EL (cell line): ENCODE measurements around the gene MAML3.

ENCODE experiments used
- DNase-seq: peaks from one replicate; pipeline ENCODE4 v3.0.0-alpha.2; 2016

MAML3 gene

DNA sequence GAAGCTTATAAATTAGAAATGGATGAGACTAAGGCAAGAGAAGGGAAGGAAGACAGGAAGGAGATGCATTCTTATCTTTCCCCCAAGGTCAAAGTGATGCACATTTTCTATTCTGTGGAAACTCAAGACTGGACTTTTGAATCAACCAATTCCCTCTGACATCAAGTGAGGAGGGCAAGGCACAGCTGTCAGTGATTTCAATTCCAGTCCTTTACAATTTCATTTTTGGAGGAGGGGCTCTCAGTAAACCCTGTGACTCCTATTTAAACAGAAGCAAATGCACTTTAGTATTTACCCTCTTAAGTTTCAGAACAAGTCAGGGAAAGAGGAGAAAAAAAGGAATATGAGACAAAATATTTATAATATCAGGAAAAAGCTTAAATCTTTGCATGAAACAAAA, 354.4 kb downstream of the MAML3 start:
- no peak for DNase-seq

DNA sequence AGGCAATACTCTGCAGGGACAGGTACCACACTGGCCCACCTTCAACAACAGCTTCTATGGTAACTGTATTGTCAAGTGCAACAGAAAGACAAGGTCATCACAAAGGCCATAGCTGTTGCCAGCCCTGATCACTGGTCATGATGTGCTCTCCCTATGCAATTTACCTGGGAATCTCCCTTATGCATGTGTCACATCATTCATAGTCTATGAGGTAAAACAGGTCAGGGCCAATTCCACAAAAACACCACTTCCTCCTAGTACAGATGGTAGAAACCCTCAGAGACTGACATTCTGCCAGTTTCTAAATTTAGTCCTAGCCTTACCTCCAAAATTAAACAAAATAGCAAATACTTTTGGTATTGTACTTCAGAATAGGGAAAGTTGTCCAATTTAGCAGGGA, 355.5 kb downstream of the MAML3 start:
- DNase-seq, result no peak

DNA sequence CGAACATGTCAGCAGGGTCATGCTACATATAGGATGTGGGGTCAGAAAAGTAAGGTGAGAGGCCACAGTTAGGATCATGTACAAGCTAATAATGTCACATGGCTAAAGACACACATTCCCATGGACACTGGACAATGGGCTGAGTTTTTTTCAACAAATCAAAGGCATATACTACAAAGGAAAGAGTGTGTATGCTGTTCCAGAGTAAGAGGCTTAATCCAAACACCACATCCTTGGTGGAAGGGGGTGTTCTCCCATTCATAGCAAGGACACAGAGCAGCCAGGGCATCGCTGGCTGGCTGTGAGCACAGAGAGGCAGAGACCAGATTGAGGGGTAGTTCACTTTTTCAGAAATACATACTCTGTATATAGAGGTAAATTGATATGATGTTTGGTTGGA, 356.7 kb downstream of the MAML3 start:
- DNase-seq, result no peak

DNA sequence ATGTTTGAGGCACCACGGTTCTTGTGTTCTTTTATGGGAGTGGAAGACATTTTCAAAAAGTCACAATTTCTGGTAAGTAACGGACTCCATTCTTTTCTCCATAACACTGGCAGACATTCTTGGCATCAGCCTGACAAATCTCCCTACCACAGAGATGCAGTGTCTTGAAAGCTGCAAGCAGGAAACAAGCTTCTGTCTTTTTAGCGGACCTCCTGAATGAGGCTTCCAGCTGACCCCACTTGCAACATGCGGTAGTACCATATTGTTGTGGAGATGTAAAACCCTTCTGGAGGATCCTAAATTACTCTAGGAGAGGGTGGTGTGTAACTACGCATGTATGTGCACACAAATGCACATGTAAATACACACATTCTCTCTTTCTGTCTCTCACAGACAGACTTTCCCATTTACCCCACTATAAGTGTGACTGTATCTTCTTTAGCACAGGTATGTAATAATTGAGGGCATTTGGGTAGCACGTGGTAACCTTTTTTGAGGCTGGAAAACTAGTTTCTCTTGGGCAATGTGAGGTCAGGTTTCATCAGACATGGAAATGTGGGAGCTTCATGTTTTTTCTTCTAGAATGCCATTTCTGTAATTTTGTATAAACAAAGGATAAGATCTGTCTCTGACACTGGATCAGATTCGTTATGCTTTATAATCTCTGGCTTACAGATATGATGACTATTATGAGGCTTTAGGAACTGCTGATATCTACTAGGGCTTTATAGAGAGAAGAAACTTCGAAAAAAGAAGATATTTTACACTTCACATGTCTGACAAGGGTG, 358.3 kb downstream of the MAML3 start:
- no peak for DNase-seq

DNA sequence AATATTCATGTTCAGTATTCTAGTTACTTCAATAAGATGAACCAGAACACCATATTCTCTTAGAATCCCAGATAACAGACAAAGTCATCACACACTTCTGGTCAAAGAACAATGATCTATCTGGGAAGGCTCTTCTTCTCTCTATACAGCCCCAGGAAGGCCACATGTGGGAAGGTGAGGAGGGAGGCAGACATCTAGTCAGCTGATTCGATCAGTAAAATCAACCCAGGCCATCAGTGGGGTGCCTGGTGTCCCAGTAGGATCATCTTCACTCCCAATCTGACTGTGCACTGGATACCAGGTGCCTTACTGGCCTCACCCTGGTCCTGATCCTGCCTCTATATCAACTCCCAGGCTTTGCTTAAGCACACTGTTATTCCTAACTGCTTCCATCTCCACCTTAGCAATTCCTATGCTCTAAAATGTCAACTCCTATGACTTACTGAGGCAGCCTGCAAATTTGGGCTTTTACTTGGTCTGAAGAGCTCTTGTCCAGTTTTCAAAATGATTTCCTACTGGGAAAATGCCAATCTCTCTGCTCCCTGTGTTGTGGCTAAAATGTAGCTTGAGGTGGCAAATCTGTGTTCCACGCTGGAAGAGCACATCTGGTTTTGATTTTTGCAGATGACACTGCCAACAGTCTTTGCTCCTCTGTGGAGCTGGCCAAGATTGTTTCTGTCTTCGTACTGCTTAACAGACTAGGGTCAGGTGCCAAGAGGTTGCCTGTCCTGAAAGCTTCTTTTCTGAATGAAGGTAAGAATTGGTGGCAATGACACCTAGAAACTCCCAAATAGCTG, 359.6 kb downstream of the MAML3 start:
- peak; percentile 44 for DNase-seq

DNA sequence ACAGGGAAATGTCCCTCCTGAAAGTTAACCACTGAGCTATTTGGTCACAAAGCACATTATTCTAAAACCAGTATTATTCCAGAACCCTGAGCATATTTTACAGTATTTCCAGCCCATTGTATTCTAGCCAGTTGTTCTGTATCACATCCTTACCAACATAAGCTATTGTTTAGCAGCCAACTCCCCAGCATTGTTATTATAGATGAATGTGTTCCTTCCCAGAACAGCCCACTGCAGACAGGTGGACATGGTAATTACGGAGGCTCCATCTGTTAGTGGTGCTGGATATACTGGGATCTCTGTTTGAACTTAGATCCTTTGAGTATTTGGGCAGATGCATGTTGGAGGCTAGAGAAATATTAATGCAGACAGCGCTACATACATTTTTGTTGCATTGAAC, 362.3 kb downstream of the MAML3 start:
- DNase-seq, result no peak

DNA sequence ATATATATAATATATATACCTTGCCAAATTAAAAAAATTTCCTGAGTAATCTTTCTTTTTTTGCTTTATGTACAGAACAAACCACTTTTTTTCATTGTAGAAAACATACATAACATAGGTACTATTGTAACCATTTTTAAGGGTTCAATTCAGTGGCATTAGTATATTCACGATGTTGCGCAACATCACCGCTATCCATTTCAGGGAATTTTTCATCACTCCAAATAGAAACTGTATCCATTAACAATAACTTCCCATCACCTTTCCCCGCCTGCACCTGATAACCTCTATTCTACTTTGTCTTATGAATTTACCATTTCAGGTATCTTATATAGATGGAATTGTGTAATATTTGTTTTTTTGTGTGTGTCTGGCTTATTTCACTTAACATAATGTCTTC, 363.7 kb downstream of the MAML3 start:
- DNase-seq, result no peak

DNA sequence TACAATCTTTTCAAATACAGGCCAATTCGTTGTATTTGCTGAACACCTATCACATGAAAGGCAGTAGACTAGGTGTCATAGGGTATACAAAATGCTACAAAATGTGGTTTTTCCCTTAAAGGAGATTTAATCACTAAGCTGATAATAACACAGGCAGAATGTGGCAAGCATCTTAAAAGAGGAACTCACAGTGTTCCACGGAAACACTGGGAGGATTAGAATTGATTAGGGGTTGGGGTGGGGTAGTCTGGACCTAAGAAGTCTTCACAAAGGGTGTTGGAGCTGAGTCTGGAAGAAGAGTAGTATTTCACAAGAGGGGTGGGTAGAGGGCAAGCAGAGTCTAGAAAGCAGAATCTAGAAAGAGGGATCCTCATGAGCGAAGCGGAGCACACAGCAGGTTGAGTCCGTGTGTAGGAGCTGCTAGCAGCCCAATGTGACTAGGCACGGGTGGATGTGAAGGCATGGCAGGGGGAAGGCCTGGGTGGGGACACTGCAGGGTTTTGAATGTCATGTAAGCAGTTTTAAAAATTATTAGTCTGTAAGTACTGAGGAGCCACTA, 364.8 kb downstream of the MAML3 start:
- no peak for DNase-seq

DNA sequence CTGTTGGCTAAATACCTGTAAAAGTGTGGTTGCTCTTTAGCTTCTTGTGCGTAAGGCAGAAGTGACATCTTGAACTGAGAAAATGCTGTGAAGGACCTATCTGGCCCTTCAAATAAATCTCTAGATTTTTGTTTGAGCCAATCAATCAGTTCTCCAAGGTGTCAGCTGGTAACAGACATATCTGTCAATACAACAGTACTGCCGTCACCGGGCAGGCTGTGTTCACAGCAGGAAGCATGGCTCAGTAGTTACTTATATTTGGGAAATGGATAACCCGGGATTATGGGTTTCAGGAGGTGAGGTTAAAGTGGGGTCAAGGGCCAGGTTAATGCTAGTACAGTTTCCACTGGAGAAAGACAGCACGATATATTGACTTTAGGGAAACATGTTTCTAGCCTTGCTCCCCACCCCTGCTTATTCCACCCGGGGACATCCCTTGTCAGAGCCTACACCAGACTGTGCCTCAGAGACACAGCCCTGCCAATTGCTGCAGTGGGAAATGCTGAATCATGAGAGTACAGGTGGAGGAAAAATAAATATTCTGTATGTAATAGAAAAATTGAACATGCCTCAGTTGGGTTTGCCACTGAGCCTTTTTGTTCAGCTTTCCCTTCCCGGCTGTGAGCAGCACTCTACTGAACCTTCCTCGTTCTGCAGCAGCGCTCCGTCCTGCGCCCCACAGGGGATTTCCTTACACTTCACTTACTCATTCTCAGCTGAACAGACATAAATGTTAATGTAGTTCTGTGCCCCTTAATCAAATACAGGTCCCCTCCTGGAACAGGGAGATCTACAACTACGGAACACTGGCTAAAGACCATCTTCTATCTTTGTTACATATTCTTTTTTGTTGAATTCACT, 367.3 kb downstream of the MAML3 start:
- no peak for DNase-seq

DNA sequence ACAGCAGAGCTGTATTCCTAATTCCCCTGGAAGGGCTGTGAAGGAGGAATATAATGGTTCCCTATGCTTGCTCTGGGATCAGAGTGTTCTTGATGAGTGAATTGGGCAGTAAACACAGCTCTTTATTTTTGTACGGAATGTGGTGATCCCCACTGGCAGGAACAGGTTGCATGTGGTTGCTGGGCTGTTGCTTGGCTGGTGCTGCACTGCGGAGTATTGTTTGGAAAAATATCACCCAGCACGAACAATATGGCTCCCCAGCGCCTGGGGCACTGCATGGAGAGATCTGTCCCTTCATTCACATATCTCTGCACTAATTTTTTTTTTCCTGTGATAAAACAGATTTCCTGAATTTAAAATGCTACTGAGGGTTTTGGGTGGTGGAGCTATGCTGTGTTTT, 368.6 kb downstream of the MAML3 start:
- no peak for DNase-seq

DNA sequence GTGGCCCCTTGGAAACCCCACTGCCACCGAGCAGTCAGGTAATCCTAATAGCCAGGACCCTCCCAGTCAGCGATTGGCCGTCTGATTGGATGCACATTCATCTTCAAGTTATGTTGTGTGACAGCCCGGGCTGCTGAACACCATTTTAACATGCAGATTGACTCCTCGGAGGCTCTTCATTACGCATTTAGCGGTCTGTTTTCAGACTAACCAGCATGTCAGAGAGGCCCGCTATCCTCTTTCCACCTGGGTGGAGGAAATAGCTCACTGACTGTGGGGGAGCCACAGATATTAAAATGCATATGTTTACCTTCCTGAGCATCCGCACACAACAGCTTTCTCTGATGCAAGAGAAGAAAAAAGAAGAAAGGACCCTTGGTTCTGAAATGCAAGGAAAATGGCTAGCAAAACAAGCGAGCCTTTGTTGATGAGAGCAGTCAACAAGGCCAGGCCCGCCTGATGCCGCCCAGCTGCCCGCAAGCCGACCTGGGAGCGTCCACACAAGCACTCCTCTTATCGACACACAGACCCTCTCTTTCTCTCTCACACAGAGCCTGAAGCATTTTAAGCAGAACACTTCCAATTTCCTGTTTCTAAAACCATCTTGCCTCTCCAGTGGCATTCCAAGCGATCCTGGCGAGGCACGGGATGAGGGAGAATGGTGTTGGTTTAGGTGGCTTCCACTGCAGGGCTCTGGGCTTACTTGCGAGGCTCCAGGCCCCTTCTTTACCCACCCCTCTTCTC, 370.1 kb downstream of the MAML3 start:
- DNase-seq, result no peak

DNA sequence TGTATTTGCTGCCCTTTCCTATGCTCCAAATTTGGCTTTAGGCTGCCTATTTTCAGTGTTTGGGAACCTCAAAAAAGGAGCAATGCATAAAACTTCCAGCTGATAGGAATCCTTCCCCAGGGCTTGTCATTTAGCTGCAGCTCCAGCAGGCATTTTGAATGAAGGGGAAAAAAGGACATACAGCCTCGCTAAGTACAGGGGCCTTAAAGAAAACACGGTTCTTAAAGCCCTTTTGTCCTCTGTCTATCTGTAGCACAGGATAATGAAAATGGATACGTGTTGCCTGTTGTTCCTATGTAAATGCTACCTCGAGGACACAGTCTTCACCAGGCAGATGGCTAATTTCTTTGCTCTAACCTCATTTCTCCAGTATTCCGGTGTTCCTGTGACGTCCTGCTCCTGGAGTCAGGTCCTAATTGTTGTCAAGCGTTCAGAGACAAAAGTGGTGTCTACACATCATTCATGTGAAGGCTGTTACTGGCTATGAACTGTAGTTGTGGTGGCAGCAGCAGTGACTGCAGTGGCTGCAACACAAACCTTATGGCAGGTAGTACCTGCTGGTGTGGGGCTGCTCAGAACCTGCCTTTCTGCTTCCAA, 371.0 kb downstream of the MAML3 start:
- DNase-seq, result no peak

DNA sequence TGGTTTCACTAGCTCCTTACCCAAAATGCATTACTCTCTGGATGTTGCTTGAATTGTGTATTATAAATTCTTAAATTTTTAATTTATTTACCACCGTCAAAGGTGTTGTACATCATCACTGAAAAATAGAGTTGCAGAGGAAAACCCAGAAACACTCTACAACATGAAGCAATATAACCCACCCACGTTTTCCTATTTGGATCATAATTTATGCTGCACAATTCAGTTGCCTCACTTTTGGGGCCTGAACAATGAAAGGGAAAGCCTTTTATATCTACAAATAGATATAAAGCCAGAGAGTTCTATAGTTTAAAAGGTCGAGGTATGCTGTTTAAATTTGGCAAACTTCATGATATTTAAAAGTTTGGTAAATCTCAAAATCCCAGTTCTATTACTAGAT, 372.9 kb downstream of the MAML3 start:
- DNase-seq, result no peak

DNA sequence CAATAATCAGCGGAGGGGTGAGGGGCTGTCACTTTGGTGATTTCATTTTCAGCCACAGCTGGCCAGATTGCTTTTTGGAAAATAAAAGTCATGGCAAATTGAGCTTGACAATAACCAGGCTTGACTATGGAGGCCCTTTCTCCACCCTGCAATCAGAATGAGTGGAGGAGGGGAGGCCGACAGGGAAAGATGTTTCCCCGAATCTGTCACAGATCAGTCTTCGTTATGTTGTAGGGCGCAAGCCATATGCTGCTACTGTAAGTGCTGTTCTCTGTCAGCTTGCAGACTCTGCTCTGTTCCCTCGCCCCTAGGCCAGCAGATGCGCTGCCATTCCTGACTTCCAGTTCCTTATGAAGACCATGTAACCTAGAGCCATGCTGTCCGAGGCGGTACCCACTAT, 374.3 kb downstream of the MAML3 start:
- DNase-seq, result no peak

DNA sequence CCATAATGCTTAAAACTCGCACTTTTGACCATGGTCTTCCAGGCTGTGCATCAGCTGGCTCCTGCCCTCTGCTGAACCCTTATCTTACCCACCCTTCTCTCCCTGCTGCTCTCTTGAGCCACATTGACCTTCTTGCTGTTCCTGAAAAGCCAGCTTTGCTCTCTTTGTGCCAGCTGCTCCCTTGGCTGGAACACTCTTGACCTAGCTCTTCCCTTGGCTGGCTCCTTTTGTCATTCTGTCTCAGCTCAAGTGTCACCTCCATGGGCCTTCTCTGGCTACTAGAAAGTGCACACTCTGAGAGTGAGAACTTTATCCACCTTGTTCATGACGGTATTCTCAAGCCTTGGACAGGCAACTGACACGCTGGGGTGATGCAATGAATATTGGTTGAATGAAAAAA, 376.2 kb downstream of the MAML3 start:
- DNase-seq, result no peak

DNA sequence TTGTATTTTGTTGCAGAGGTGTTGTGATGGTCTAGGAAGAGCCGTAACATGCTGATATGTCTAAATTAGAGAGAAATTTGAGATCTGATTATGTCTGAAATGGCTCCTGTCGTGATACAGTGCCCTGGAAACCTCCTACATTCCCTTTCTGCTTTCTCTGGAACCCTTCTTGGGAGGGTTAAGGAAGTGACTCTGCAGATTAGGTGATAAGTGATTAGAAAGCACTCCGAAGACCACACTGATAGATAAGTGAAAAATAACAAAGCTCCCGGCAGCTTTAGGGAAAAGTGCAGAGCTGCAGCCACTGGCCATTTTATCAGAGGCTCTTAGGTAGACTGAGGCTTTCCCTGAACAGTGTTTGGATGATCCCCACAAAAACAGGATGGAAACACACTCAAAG, 377.7 kb downstream of the MAML3 start:
- no peak for DNase-seq

DNA sequence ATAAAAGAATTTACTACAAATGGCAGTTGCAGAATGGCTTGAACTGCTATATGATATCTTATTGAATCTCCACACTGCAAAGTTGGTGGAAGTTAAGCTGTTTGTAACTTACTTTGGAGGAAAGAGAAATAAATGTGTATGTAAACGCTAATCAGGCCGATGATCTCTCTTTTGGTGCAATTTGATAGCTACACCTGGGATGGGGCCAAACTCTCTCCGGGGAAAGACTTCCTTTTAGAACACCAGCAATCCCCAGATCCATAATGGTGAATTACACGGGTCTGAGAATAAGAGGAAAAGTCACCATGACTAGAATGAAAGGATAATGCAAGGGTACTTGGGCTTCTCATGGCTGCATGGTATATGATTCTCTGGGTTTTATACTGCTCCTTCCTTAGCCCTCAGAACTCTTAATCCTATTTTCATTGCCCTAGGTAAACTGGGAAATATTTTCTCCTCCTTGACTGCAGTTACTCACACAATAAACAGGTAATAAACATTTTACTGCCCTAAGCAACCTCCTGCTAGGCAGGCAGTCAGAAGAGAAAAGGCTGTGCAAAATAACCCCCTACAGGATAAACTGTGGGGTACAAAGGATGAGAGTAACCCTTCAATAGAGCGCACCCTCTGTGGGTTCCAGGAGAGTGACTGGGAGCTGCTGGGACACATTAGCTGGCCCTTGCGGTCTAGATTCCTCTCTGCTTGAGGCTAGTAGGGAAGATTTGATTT, 379.1 kb downstream of the MAML3 start:
- no peak for DNase-seq

DNA sequence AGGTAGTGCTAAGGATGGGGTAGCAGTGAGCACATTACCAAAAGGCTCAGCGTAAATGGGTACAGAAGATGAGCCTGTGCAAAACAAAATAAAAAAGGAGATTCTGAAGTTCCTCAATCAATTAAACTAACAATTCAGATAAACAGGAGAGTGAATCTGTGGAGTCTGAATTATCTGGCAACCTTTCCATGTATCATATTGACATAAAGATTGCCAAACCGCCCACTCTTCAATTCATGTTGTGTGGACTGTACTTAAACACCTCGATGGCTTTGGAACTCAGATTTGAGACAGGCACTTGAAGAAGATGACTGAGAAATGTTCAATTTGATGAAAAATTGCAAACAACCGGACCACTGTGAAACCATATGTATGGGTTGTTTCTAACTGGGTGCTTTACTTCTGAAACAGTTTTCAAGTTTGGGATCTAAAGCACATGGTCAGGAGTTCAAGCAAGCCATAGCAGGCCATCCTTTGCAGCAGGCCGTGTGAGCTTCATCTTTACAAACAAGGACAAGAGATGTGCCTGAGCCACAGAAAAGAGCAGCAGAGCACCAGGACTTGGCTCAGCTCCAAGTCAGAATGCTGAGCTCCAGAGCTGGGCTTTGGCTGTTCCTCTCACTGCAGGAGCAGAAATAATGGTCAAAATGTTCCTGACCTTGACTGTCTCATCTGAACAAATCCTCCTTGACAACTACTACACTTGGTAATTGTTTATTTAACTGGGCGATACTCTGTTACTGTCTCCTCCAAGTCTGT, 380.2 kb downstream of the MAML3 start:
- DNase-seq, result no peak

DNA sequence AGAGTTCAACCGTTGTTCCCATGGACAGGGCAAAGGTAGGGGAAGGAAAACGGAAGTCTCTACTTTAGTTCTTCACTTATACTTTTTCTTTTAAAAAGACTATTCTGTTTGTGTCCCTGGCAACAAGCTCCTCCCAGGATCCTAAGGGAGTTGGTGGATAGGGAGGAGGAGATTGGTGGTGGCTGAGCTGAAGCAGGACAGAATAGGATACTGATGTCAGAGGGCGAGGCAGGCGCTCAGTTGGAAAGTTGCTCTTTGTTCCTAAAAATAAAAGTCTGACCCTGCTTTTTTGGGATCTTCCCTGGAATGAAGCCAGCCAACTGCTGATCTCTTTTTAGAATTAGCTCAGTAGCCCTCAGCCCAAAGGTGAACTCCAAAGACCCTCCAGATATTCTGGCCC, 383.6 kb downstream of the MAML3 start:
- no peak for DNase-seq

DNA sequence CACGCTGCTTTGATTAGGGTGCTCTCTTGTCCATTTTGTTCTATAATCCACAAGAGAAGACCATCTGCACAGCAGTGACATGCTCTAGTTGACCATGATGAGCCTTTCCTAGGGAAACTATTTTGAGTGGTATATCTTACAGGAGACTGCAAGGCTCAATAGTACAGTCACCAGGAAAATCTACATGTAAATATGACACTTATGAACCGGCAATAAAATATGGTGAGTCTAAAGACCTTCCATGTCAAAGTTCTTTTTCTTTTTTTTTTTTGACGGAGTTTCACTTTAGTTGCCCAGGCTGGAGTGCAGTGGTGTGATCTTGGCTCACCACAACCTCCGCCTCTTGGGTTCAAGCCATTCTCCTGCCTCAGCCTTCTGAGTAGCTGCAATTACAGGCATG, 384.6 kb downstream of the MAML3 start:
- DNase-seq, result no peak

DNA sequence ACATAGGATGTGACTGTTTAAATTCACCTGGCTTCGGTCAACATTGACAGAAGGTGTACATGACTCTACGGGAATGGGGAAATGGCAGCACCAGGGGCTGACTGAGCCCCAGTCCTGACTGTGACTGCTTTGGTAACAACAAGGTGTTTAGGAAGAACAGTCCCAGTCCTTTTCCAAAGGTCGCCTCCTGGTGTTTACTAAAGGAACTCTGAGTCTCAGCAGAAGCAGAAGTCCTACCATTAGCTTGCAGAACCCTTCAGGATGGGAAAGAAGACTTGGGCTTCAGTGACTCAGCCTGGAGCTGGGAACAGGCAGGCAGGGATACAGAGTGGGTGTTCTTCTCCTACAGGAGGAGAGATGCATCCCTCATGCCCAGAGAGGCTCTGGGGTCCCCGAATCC, 385.1 kb downstream of the MAML3 start:
- peak; percentile 3 for DNase-seq
